Ectodermal cell (in vitro differentiated cells): ENCODE measurements around the gene ANO1.

Source experiments
- H3K27ac ChIP-seq: 2 replicates; pipeline ENCODE4 v1.7.0; 2013; ENCODE audit warnings: mild to moderate bottlenecking, low read depth, low read length; ENCODE audit not compliant: insufficient read depth, poor library complexity, severe bottlenecking
- H3K27me3 ChIP-seq: 2 replicates; pipeline ENCODE4 v1.7.0; 2013; ENCODE audit warnings: mild to moderate bottlenecking, low read length; ENCODE audit not compliant: insufficient read depth, control insufficient read depth, poor library complexity, severe bottlenecking
- H3K36me3 ChIP-seq: one replicate; pipeline ENCODE4 v1.7.0; 2013; ENCODE audit warnings: low read length; ENCODE audit not compliant: control insufficient read depth, insufficient read depth
- H3K4me1 ChIP-seq: one replicate; pipeline ENCODE4 v1.7.0; 2013; ENCODE audit warnings: low read length; ENCODE audit not compliant: control insufficient read depth, insufficient read depth
- H3K4me3 ChIP-seq: 2 replicates; pipeline ENCODE4 v1.7.0; 2013; ENCODE audit warnings: low read depth, low read length, control low read depth; ENCODE audit not compliant: insufficient read depth
- H3K9me3 ChIP-seq: 2 replicates; pipeline ENCODE4 v1.7.0; 2013; ENCODE audit warnings: mild to moderate bottlenecking, low read length, moderate library complexity; ENCODE audit not compliant: control insufficient read depth
- WGBS, 2 experiments: methylation state at CpG; one replicate each; pipeline ENCODE4 v1.1.7; 2013; ENCODE audit warnings: missing lambda C conversion rate in 2 of 2; 5-methylcytosine and 5-hydroxymethylcytosine counted together

The ANO1 gene

DNA sequence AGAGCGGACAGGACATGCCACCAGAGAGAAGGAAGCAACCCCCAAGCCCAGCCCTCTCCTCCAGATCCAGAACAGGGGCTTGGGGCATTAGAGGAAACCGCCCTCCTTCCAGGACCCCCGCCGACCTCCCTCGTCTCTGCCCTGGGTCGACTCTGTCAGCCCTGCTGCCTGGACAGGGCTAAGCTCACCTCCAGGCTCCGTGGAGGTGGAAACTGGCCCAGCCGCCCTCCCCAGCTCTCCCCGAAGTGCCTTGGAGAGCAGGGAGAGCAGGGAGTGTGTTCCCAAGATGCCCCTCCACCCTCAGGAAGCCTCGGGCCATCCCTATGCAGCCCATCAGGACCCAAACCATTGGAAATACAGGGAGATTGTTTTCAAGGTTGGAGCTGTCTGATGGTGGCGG lies 26.8 kb downstream of the ANO1 start:
- Histone ChIP-seq H3K27ac (no peak overlapping the region), H3K4me1 (peaks cover 22% of the 10 kb centered on the region), H3K4me3 (no peak overlapping the region), H3K9me3 (no peaks in the 10 kb centered on the region), H3K27me3 (peaks cover 5% of the 10 kb centered on the region), H3K36me3 (no peaks in the 10 kb centered on the region)
- 67 to 72% methylated on average over 11 of the region's 11 CpGs for WGBS, 2 experiments

DNA sequence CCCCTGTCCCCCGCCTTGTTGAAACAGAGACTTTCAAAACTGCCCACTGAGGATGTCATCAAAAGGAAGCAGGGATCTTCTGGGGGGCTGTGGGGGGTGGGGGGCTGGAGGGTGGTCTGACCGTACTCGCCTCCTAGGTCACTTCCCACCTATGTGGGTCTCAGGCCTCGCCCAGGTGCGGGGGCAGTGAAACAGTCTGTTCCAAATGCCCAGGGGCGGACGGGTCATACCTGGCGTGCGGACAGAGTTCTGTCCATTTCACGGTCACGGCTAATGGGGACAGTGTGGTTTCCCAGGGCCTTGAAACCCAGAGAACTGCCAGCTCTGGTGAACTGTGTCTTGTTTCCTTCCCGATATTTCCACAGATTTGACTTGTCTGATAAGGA lies 27.2 kb downstream of the ANO1 start:
- H3K27ac ChIP-seq, result no peak overlapping the region
- H3K9me3 ChIP-seq, result no peaks in the 10 kb centered on the region
- H3K27me3 ChIP-seq, result peaks cover 5% of the 10 kb centered on the region
- H3K4me1 ChIP-seq, result peaks cover 22% of the 10 kb centered on the region
- WGBS, 2 experiments, result 92 to 95% methylated on average over 12 of the region's 12 CpGs
- no peaks in the 10 kb centered on the region for H3K36me3 ChIP-seq
- no peak overlapping the region for H3K4me3 ChIP-seq

DNA sequence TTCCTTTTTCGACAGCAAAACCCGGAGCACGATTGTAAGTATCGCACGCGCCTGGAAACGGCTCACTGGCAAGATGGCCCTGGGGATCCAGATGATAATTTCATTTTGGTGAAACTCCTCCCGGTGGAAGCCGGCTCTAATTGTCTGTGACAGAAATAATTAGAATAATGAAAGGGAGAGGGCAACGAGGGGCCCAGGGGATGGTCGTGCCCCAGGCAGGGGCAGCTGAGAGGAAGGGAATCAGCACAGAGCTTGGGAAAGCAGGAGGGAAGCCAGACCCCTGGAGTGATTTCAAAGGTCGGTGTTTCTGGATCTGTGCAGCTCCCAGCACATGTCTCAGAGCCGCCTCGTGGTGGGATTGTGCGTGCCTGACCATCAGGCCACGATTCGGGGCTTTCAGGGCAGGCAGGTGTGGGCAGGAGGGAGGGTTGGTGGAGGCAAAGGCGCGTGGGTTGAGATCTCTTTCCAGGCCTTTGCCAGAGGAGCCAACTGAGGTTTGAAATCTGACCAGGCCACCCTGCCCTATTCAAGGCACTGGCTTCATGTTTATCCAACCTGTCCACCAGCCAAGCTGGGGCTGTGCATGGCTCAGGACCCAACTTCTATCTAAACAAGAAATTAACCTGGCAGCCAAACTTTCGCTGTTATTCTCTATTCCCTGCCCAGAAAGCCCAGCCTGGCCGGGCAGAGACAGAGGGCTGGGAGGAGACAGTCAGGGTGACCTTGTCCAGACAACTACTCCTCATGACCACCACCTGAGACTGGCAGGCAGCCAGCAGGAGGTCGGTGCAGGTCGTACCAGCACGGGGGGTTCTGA lies 27.8 kb downstream of the ANO1 start:
- Histone ChIP-seq H3K27me3 (peaks cover 5% of the 10 kb centered on the region), H3K4me1 (peaks cover 24% of the 10 kb centered on the region), H3K4me3 (no peak overlapping the region), H3K9me3 (no peaks in the 10 kb centered on the region), H3K27ac (no peak overlapping the region), H3K36me3 (no peaks in the 10 kb centered on the region)
- 82 to 85% methylated on average over 24 of the region's 24 CpGs for WGBS, 2 experiments

DNA sequence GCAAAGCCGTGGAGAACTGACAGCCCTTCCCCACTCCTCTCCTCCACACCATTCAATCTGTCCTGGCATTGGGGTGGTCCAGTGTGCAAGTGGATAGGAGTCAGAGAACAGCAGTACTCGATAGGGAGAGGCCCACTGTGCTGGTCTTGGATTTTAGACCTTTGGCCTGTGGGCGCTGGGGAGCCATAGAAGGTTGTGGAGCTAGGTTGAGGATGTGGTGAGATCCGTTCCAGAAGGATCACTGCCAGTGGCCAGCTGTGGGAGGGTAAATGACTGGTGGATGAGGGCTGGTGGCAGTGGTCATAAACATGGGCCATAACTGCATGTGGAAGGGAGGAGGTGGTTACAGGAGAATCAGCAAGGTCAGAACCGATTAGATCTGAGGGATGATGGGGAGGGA lies 28.6 kb downstream of the ANO1 start:
- WGBS, 2 experiments, result 94 to 95% methylated on average over 5 of the region's 5 CpGs
- H3K4me1 ChIP-seq, result peaks cover 31% of the 10 kb centered on the region
- H3K27me3 ChIP-seq, result peaks cover 5% of the 10 kb centered on the region

DNA sequence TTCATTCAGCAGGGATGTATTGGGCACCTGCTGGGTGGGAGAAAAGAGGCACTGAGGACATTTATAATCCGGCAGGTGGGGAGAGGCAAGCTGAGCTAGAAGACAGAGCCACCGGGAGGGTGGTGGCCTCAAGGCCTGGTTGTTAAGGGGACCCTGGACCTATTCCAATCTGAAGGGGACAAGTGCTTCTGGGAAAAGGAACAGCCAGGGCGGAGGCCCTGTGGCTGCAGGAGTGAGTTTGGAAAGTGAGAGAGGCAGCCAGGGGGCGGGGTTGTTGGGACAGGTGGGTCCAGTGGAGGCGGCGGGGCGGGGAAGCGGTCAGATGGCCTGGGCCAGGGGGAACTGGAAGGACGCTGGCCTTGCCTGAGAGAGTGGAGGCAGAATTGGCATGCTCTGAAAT lies 29.1 kb downstream of the ANO1 start:
- Histone ChIP-seq H3K9me3 (no peaks in the 10 kb centered on the region), H3K27ac (no peak overlapping the region), H3K36me3 (no peaks in the 10 kb centered on the region), H3K4me3 (no peak overlapping the region), H3K27me3 (peaks cover 5% of the 10 kb centered on the region), H3K4me1 (peaks cover 31% of the 10 kb centered on the region)
- 93 to 95% methylated on average over 9 of the region's 9 CpGs for WGBS, 2 experiments

More for the DNA sequence above, 28.6 kb downstream of the ANO1 start:
- Histone ChIP-seq H3K27ac (no peak overlapping the region), H3K9me3 (no peaks in the 10 kb centered on the region), H3K36me3 (no peaks in the 10 kb centered on the region), H3K4me3 (no peak overlapping the region)

DNA sequence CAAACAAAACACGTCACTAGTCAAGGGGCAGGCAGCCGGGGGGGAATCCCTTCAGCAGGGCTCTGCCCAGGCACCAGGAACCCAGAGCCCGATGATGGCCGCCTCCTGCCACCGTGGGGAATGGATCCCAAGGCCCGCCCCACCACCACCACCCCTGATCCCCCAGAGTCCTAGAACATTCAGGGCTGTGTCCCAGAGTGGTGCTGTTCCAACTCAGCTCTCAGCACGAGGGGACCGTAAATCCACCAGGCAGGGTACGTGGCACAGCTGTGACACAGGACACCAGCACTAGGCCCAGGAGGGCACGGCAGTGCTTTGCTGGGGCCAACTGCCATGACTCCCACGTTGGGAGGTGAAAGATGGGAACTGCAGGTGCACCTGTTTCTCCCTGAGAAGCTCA lies 29.6 kb downstream of the ANO1 start:
- H3K4me3 ChIP-seq, result no peak overlapping the region
- H3K9me3 ChIP-seq, result no peaks in the 10 kb centered on the region
- no peak overlapping the region for H3K27ac ChIP-seq
- 84 to 85% methylated on average over 11 of the region's 11 CpGs for WGBS, 2 experiments
- H3K27me3 ChIP-seq, result peaks cover 5% of the 10 kb centered on the region
- H3K36me3 ChIP-seq, result no peaks in the 10 kb centered on the region
- H3K4me1 ChIP-seq, result peaks cover 31% of the 10 kb centered on the region

DNA sequence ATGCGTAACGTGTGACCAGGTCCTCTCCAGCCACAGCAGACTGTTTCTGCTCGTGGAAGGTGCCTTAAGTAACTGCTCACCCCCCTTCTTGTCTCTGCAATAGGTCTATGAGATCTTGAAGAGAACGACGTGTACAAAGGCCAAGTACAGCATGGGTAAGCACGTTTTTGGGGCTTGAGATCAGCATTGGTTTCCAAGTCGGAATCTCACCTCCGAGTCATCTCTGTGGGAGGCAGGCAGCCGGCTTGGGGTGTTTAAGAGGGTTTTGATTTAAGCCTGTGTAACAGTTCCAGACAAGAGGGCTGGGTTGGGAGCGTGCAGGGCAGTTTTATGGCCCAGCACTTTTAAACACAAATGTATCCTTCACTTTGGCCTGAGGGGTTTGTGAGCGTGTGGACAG lies 30.1 kb downstream of the ANO1 start:
- Histone ChIP-seq H3K36me3 (no peaks in the 10 kb centered on the region), H3K9me3 (no peaks in the 10 kb centered on the region), H3K27me3 (peaks cover 5% of the 10 kb centered on the region), H3K4me1 (peaks cover 31% of the 10 kb centered on the region), H3K4me3 (no peak overlapping the region), H3K27ac (no peak overlapping the region)
- 84 to 88% methylated on average over 11 of the region's 11 CpGs for WGBS, 2 experiments

DNA sequence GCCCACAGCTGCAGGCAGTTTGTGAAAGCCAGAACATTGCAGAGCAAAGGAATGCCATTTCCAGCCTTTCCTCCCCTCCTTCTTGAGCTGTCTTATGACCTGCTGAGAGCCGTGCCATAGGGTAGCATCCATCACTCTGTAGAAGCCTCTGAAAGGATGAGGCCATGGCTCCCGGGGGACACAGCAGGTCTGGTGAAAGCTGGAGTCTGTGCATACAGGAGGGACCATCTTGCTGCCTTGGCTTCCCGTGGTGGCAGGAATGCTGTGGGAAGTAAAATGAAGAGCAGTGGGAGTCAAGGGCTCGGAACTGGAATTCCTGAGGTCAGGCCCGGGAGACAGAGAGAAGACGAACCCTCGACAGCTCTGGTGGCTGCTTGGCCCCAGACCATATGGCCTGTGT lies 30.9 kb downstream of the ANO1 start:
- H3K36me3 ChIP-seq, result no peaks in the 10 kb centered on the region
- 50 to 65% methylated on average over 7 of the region's 7 CpGs for WGBS, 2 experiments
- H3K27me3 ChIP-seq, result peaks cover 5% of the 10 kb centered on the region
- H3K9me3 ChIP-seq, result no peaks in the 10 kb centered on the region
- H3K27ac ChIP-seq, result no peak overlapping the region
- H3K4me3 ChIP-seq, result no peak overlapping the region
- H3K4me1 ChIP-seq, result peaks cover 26% of the 10 kb centered on the region

DNA sequence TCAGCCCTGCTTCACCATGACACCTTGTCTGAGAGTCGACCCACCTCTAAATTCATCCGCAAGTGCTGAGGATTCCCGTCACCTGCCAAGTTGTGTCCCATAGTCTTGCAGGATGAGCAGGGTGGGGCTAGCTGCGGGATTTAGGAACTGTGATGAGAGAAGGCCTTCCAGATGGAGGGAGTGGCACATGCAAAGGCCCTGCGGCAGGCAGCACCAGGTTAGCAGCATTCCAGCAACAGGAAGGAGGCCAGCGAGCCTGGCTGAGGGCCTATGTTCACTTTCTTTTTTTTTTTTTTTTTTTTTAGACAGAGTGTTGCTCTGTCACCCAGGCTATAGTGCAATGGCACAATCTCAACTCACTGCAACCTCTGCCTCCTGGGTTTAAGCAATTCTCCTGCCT lies 31.8 kb downstream of the ANO1 start:
- Histone ChIP-seq H3K4me1 (peaks cover 19% of the 10 kb centered on the region), H3K36me3 (no peaks in the 10 kb centered on the region), H3K27me3 (peaks cover 5% of the 10 kb centered on the region), H3K27ac (no peak overlapping the region), H3K4me3 (no peak overlapping the region), H3K9me3 (no peaks in the 10 kb centered on the region)
- 92 to 93% methylated on average over 6 of the region's 6 CpGs for WGBS, 2 experiments

DNA sequence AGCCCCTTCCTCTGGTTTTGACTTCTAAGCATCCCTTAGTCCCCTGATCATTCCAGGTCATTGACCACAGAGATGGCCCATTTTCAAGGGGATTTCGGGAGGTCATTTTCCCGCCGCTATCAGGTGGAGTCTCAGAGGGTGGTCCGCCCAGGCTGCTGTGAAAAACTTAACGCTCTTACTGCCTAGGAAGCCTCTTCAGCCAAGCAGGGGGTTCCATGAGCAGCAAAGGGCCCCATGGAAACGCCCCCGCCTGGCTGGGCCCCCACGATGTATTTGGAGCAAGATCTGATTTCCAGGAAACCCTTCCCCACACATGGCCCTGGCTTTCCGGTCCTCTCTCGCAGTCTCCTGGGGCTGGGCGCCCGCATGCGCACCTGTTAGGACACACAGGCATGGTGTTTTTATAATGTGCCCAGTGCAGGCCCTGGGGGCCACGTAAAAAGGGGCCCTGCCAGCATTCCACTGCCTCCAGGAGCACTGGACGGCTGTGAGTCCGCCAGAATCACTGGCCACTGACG lies 32.5 kb downstream of the ANO1 start:
- no peaks in the 10 kb centered on the region for H3K36me3 ChIP-seq
- peaks cover 5% of the 10 kb centered on the region for H3K27me3 ChIP-seq
- H3K27ac ChIP-seq, result no peak overlapping the region
- 84 to 85% methylated on average over 17 of the region's 17 CpGs for WGBS, 2 experiments
- H3K4me1 ChIP-seq, result peaks cover 17% of the 10 kb centered on the region
- H3K9me3 ChIP-seq, result no peaks in the 10 kb centered on the region
- no peak overlapping the region for H3K4me3 ChIP-seq
